HL-60 (cell line): ENCODE results near the gene ATRIP.

ENCODE experiments used
- DNase-seq, 2 experiments: peaks; one replicate each; pipeline ENCODE4 v3.0.0-alpha.2; 2010 to 2020; ENCODE audit warnings: low read depth in 1 of 2, low spot score in 1 of 2
- H3K27ac ChIP-seq: fragments of 250-450 bp; sonication (Bioruptor Pico); replicated peaks from 2 replicates; pipeline ENCODE4 v1.5.1; 2020; ENCODE audit warnings: mild to moderate bottlenecking, moderate library complexity
- H3K27me3 ChIP-seq: fragments of 250-450 bp; sonication (Bioruptor Pico); 2 replicates; pipeline ENCODE4 v1.5.1; 2021; ENCODE audit warnings: mild to moderate bottlenecking, moderate library complexity; ENCODE audit not compliant: insufficient read depth, poor library complexity, severe bottlenecking
- H3K4me3 ChIP-seq: replicated peaks from 2 replicates; pipeline ENCODE4 v1.5.1; 2011; ENCODE audit warnings: mild to moderate bottlenecking, control low read depth, low read length; ENCODE audit not compliant: insufficient read depth
- CTCF ChIP-seq: IDR thresholded peaks from one replicate; pipeline ENCODE4 v1.5.1; 2011; ENCODE audit warnings: low read length, control low read depth, inconsistent platforms; ENCODE audit not compliant: insufficient read depth
- GABPA ChIP-seq: IDR thresholded peaks from 2 replicates; pipeline ENCODE4 v1.6.1; 2012; ENCODE audit warnings: low read depth
- POLR2AphosphoS5 ChIP-seq: IDR thresholded peaks from 2 replicates; pipeline ENCODE4 v1.6.1; 2012; ENCODE audit warnings: low read depth
- SPI1 ChIP-seq: IDR thresholded peaks from 2 replicates; pipeline ENCODE4 v1.6.1; 2012; ENCODE audit warnings: low read depth, mild to moderate bottlenecking, borderline replicate concordance
- TF ChIP-seq, protein P1 (sequence below): IDR thresholded peaks from 2 replicates; pipeline ENCODE4 v1.6.1; 2012; ENCODE audit warnings: low read depth; ENCODE audit not compliant: insufficient replicate concordance

Gene ATRIP

GRCh38 chr3:48474619-48475018, 28.1 kb downstream of the ATRIP start:
- DNase-seq: no peak
- Histone ChIP-seq H3K27me3 (no peaks in the 10 kb centered on the region), H3K27ac (no peak overlapping the region), H3K4me3 (no peak overlapping the region)
- no peak for TF ChIP-seq CTCF
- no peak for TF ChIP-seq GABPA
- TF ChIP-seq, protein P1, sequence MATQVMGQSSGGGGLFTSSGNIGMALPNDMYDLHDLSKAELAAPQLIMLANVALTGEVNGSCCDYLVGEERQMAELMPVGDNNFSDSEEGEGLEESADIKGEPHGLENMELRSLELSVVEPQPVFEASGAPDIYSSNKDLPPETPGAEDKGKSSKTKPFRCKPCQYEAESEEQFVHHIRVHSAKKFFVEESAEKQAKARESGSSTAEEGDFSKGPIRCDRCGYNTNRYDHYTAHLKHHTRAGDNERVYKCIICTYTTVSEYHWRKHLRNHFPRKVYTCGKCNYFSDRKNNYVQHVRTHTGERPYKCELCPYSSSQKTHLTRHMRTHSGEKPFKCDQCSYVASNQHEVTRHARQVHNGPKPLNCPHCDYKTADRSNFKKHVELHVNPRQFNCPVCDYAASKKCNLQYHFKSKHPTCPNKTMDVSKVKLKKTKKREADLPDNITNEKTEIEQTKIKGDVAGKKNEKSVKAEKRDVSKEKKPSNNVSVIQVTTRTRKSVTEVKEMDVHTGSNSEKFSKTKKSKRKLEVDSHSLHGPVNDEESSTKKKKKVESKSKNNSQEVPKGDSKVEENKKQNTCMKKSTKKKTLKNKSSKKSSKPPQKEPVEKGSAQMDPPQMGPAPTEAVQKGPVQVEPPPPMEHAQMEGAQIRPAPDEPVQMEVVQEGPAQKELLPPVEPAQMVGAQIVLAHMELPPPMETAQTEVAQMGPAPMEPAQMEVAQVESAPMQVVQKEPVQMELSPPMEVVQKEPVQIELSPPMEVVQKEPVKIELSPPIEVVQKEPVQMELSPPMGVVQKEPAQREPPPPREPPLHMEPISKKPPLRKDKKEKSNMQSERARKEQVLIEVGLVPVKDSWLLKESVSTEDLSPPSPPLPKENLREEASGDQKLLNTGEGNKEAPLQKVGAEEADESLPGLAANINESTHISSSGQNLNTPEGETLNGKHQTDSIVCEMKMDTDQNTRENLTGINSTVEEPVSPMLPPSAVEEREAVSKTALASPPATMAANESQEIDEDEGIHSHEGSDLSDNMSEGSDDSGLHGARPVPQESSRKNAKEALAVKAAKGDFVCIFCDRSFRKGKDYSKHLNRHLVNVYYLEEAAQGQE: no peak
- TF ChIP-seq SPI1: no peak
- no peak for TF ChIP-seq POLR2AphosphoS5

DNA sequence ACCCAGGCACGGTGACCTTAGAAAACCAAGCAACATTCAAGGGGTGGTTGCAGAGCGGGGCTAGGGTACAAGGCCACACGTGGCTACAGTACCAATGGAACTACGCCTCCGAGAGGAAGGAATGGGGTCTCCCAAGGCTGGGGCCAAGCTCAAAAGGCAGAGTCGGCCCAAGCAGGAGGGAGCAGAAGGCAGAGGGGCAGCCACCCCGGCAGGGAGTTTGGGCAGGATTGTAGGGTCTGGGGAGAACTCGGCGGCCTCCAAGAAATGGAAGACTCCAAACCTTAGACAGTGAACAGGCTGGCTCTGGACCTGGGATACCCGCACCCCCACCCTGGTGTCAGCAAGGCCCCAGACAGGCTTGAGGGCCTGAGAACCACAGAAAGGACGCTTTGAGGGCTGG, 28.7 kb downstream of the ATRIP start:
- no peak overlapping the region for H3K4me3 ChIP-seq
- H3K27me3 ChIP-seq: no peaks in the 10 kb centered on the region
- TF ChIP-seq POLR2AphosphoS5: no peak
- no peak for TF ChIP-seq CTCF
- TF ChIP-seq SPI1: no peak
- TF ChIP-seq GABPA: no peak
- TF ChIP-seq, protein P1: no peak
- H3K27ac ChIP-seq: no peak overlapping the region
- DNase-seq: no peak

GRCh38 chr3:48476426-48477053, 30.0 kb downstream of the ATRIP start:
- Histone ChIP-seq H3K4me3 (no peak overlapping the region), H3K27me3 (no peaks in the 10 kb centered on the region), H3K27ac (no peak overlapping the region)
- no peak for TF ChIP-seq CTCF
- TF ChIP-seq, protein P1: no peak
- TF ChIP-seq POLR2AphosphoS5: no peak
- TF ChIP-seq GABPA: no peak
- TF ChIP-seq SPI1: no peak
- DNase-seq: no peak
